Fibroblast of the aortic adventitia (primary cell): Measurements from ENCODE around the gene KCNK2. TPM values are rescaled to one million over a fixed set of nuclear protein-coding genes. Genes with fewer than 3 reads are reported as not detected.

ENCODE experiments used
- DNase-seq: peaks from one replicate; pipeline ENCODE4 v3.0.0-alpha.2; 2010; ENCODE audit warnings: low read depth
- H3K4me3 ChIP-seq: 2 replicates; pipeline ENCODE4 v1.5.1; 2011; ENCODE audit warnings: low read depth, mild to moderate bottlenecking, control low read depth, low read length, moderate library complexity
- CTCF ChIP-seq: IDR thresholded peaks from 2 replicates; pipeline ENCODE4 v1.5.1; 2011; ENCODE audit warnings: mild to moderate bottlenecking, low read length, control low read depth, inconsistent platforms; ENCODE audit not compliant: insufficient read depth
- total RNA-seq: library from RNA; depleted of rRNA; stranded (reverse); fragments of >200 nt; gene quantifications from 2 replicates; pipeline ENCODE4 v1.2.3, GENCODE V29; 2012; ENCODE audit warnings: low replicate concordance

Gene KCNK2
- 33.0 and 64.3 TPM in 2 replicates for total RNA-seq

- DNase-seq: peak; percentile 49
- peak; percentile 3 for TF ChIP-seq CTCF
- H3K4me3 ChIP-seq: peak within 1 kb of the TSS; percentile 81
Measured at GRCh38 chr1:215082532-215083382, at the start of gene KCNK2. Gene KCNK2 (plus strand): TSS chr1:215082737. CDS start chr1:215083386, 649 bp downstream.

GRCh38 chr1:215032911-215033526 is 49.5 kb upstream of the KCNK2 start:
- H3K4me3 ChIP-seq: no peak overlapping the region
- DNase-seq: no peak
- no peak for TF ChIP-seq CTCF

- no peak for TF ChIP-seq CTCF
- no peak for DNase-seq
- H3K4me3 ChIP-seq: no peak overlapping the region
Measured at GRCh38 chr1:215040190-215040589, 42.3 kb upstream of the KCNK2 start.

- H3K4me3 ChIP-seq: no peak overlapping the region
- DNase-seq: no peak
- TF ChIP-seq CTCF: no peak
Measured at GRCh38 chr1:215043401-215043800, 39.1 kb upstream of the KCNK2 start.

GRCh38 chr1:215044151-215044550 is 38.4 kb upstream of the KCNK2 start:
- no peak for DNase-seq
- no peak for TF ChIP-seq CTCF
- H3K4me3 ChIP-seq: no peak overlapping the region

- TF ChIP-seq CTCF: no peak
- DNase-seq: no peak
- no peak overlapping the region for H3K4me3 ChIP-seq
Measured at GRCh38 chr1:215045698-215046308, 36.7 kb upstream of the KCNK2 start.
